Transverse colon (tissue), 3 donors: ENCODE measurements around the gene FAU.

Experiments used
- CTCF ChIP-seq, 5 experiments: fragments of 200-600 bp in 3 of 5; fragments of 450-650 bp in 2 of 5; sonication (generic) in 3 of 5; IDR thresholded peaks; 1 replicate in 2 of 5; 2 replicates in 3 of 5; pipeline ENCODE4 v1.5.1; 2016 to 2017; ENCODE audit warnings: antibody characterized with exemption in 5 of 5, inconsistent platforms in 3 of 5, mild to moderate bottlenecking in 2 of 5, moderate library complexity in 1 of 5
- POLR2A ChIP-seq: fragments of 450-650 bp; IDR thresholded peaks from one replicate; pipeline ENCODE4 v1.6.1; 2016; ENCODE audit warnings: antibody characterized with exemption, mild to moderate bottlenecking, moderate library complexity

GRCh38 chr11:65111744-65112545, 10.0 kb downstream of the FAU start, which contains the start of gene TM7SF2:
- TF ChIP-seq POLR2A (peak; percentile 91), CTCF (IDR thresholded peaks at IDR 0.05) (no peak)
